H9 (cell line): Measurements from ENCODE around the gene IL12RB1. TPM values are rescaled to one million over a fixed set of nuclear protein-coding genes. Genes with fewer than 3 reads are reported as not detected.

Experiments
- DNase-seq: peaks from one replicate; pipeline ENCODE4 v3.0.0-alpha.2; 2017
- H2AFZ ChIP-seq: one replicate; pipeline ENCODE4 v1.6.1; 2013; ENCODE audit warnings: mild to moderate bottlenecking, low read length, control low read depth, moderate library complexity
- H2AK5ac ChIP-seq: 2 replicates; pipeline ENCODE4 v1.6.1; 2013; ENCODE audit warnings: low read length, control low read depth, mixed read lengths; ENCODE audit not compliant: insufficient read length
- H2BK120ac ChIP-seq: one replicate; pipeline ENCODE4 v1.6.1; 2013; ENCODE audit warnings: low read depth, mild to moderate bottlenecking, low read length, control low read depth, inconsistent platforms; ENCODE audit not compliant: poor library complexity, severe bottlenecking
- H2BK12ac ChIP-seq: 2 replicates; pipeline ENCODE4 v1.6.1; 2013; ENCODE audit warnings: low read length, control low read depth, mixed read lengths, low read depth; ENCODE audit not compliant: insufficient read length
- H2BK15ac ChIP-seq: 2 replicates; pipeline ENCODE4 v1.6.1; 2013; ENCODE audit warnings: low read depth, low read length, control low read depth
- H2BK20ac ChIP-seq: one replicate; pipeline ENCODE4 v1.6.1; 2013; ENCODE audit warnings: low read depth, mild to moderate bottlenecking, low read length, control low read depth, inconsistent platforms; ENCODE audit not compliant: poor library complexity, severe bottlenecking
- H2BK5ac ChIP-seq: 2 replicates; pipeline ENCODE4 v1.6.1; 2013; ENCODE audit warnings: low read length, control low read depth, mixed read lengths; ENCODE audit not compliant: insufficient read length
- H3K14ac ChIP-seq: 2 replicates; pipeline ENCODE4 v1.6.1; 2013; ENCODE audit warnings: low read length, control low read depth; ENCODE audit not compliant: insufficient read depth
- H3K18ac ChIP-seq: 2 replicates; pipeline ENCODE4 v1.6.1; 2013; ENCODE audit warnings: low read depth, mild to moderate bottlenecking, mixed read lengths, low read length, control low read depth; ENCODE audit not compliant: insufficient read length
- H3K23ac ChIP-seq: 2 replicates; pipeline ENCODE4 v1.6.1; 2013; ENCODE audit warnings: low read length, control low read depth, mixed read lengths, low read depth; ENCODE audit not compliant: insufficient read length
- H3K23me2 ChIP-seq: 2 replicates; pipeline ENCODE4 v1.6.1; 2013; ENCODE audit warnings: low read depth, mild to moderate bottlenecking, mixed read lengths, low read length, control low read depth; ENCODE audit not compliant: insufficient read length, poor library complexity, severe bottlenecking
- H3K27ac ChIP-seq: 2 replicates; pipeline ENCODE4 v1.5.1; 2013; ENCODE audit warnings: low read length, control low read depth, mixed read lengths, low read depth; ENCODE audit not compliant: insufficient read length
- H3K27me3 ChIP-seq: 2 replicates; pipeline ENCODE4 v1.6.1; 2013; ENCODE audit warnings: low read length, control low read depth, inconsistent platforms; ENCODE audit not compliant: insufficient read depth
- H3K4ac ChIP-seq: 2 replicates; pipeline ENCODE4 v1.6.1; 2013; ENCODE audit warnings: low read depth, mild to moderate bottlenecking, control low read depth, inconsistent platforms, low read length, moderate library complexity
- H3K4me1 ChIP-seq: 2 replicates; pipeline ENCODE4 v1.6.1; 2013; ENCODE audit warnings: low read length, control low read depth, inconsistent platforms; ENCODE audit not compliant: insufficient read depth
- H3K4me2 ChIP-seq: 2 replicates; pipeline ENCODE4 v1.6.1; 2013; ENCODE audit warnings: low read length, control low read depth, mixed read lengths; ENCODE audit not compliant: insufficient read length, insufficient read depth
- H3K56ac ChIP-seq: 2 replicates; pipeline ENCODE4 v1.6.1; 2013; ENCODE audit warnings: low read depth, mild to moderate bottlenecking, mixed read lengths, low read length, control low read depth; ENCODE audit not compliant: insufficient read length
- H3K79me1 ChIP-seq: 2 replicates; pipeline ENCODE4 v1.6.1; 2013; ENCODE audit warnings: low read depth, mild to moderate bottlenecking, moderate library complexity, low read length, control low read depth, inconsistent platforms; ENCODE audit not compliant: insufficient read depth, poor library complexity, severe bottlenecking
- H3K79me2 ChIP-seq: 2 replicates; pipeline ENCODE4 v1.6.1; 2013; ENCODE audit warnings: low read length, control low read depth, inconsistent platforms; ENCODE audit not compliant: insufficient read depth
- H3K9ac ChIP-seq: 2 replicates; pipeline ENCODE4 v1.6.1; 2013; ENCODE audit warnings: low read length, control low read depth, mixed read lengths; ENCODE audit not compliant: insufficient read length; ENCODE audit errors: extremely low read depth
- H3K9me3 ChIP-seq: one replicate; pipeline ENCODE4 v1.6.1; 2013; ENCODE audit warnings: low read depth, low read length, inconsistent platforms; ENCODE audit not compliant: control insufficient read depth
- H3T11ph ChIP-seq: one replicate; pipeline ENCODE4 v1.6.1; 2013; ENCODE audit warnings: mild to moderate bottlenecking, low read length, control low read depth, inconsistent platforms
- H4K20me1 ChIP-seq: one replicate; pipeline ENCODE4 v1.6.1; 2013; ENCODE audit not compliant: control insufficient read depth, insufficient read length, insufficient read depth
- H4K5ac ChIP-seq: 2 replicates; pipeline ENCODE4 v1.6.1; 2013; ENCODE audit warnings: low read depth, mild to moderate bottlenecking, mixed read lengths, low read length, control low read depth; ENCODE audit not compliant: insufficient read length
- H4K8ac ChIP-seq: replicated peaks from 2 replicates; pipeline ENCODE4 v1.6.1; 2013; ENCODE audit warnings: low read length, control low read depth, mixed read lengths, low read depth; ENCODE audit not compliant: insufficient read length
- H4K91ac ChIP-seq: 2 replicates; pipeline ENCODE4 v1.6.1; 2013; ENCODE audit warnings: low read depth, mild to moderate bottlenecking, moderate library complexity, mixed read lengths, low read length, control low read depth; ENCODE audit not compliant: insufficient read length
- H3K27ac Mint-ChIP-seq, 3 experiments: 2 replicates in 2 of 3; 3 replicates in 1 of 3; pipeline ENCODE4 v1.8.0; 2020 to 2021; ENCODE audit warnings: mixed read lengths in 3 of 3, mild to moderate bottlenecking in 1 of 3, moderate library complexity in 1 of 3
- H3K27me3 Mint-ChIP-seq: 2 replicates; pipeline ENCODE4 v1.8.0; 2021; ENCODE audit warnings: low read depth, mild to moderate bottlenecking, moderate library complexity, mixed read lengths
- H3K36me3 Mint-ChIP-seq, 3 experiments: 2 replicates in 2 of 3; 3 replicates in 1 of 3; pipeline ENCODE4 v1.8.0; 2020 to 2021; ENCODE audit warnings: low read depth in 3 of 3, mixed read lengths in 3 of 3; ENCODE audit not compliant: insufficient read depth in 1 of 3
- H3K4me1 Mint-ChIP-seq, 2 experiments: 2 replicates each; pipeline ENCODE4 v1.8.0; 2020; ENCODE audit warnings: mixed read lengths in 2 of 2
- H3K4me3 Mint-ChIP-seq, 2 experiments: 2 replicates in 1 of 2; 3 replicates in 1 of 2; pipeline ENCODE4 v1.8.0; 2020 to 2021; ENCODE audit warnings: mild to moderate bottlenecking in 2 of 2, mixed read lengths in 2 of 2, moderate library complexity in 1 of 2
- H3K9me3 Mint-ChIP-seq, 2 experiments: 2 replicates in 1 of 2; 3 replicates in 1 of 2; pipeline ENCODE4 v1.8.0; 2020; ENCODE audit warnings: mild to moderate bottlenecking in 2 of 2, mixed read lengths in 2 of 2, moderate library complexity in 1 of 2
- WGBS: extraction: QIAGEN DNeasy Blood & Tissue Kit; methylation state at CpG from one replicate; pipeline ENCODE4 v1.1.7; 2013; ENCODE audit warnings: missing lambda C conversion rate, low lambda C conversion rate, mixed read lengths; ENCODE audit not compliant: insufficient read length; ENCODE audit errors: extremely low coverage; 5-methylcytosine and 5-hydroxymethylcytosine counted together
- total RNA-seq: library from RNA; stranded (reverse); gene quantifications from 2 replicates; pipeline ENCODE4 v1.2.1, GENCODE V29; 2021
- TF ChIP-seq, protein P1 (sequence below): fragments of 200-600 bp; sonication (generic); conservative IDR thresholded peaks from 3 replicates; pipeline ENCODE4 v1.8.0; 2021; ENCODE audit warnings: antibody characterized with exemption, mild to moderate bottlenecking

IL12RB1 gene
- total RNA-seq, 1 experiment from 2014 or later: not detected

DNA sequence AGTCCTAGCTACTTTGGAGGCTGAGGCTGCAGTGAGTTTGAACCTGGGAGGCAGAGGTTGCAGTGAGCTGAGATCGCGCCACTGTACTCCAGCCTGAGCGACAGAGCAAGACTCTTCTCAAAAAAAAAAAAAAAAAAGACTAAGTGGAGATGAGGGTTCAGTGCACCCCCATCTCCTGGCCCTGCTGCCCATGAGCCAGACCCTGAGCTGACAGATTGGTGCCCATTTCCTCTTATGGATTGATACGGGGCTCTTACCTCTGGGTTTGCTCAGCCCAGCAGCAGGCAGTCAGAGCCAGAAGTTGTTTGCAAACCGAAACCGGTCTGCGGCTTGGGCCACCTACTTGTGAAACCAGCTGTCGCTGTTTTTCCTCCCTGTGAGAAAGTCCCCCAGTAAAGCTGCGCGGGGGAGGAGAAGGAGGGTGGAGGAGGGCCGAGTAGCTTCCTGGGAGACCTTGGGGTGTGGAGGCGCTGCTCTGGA lies 41.9 kb downstream of the IL12RB1 start:
- no peak overlapping the region for H3T11ph ChIP-seq
- no peaks in the 10 kb centered on the region for H3K4me1 ChIP-seq
- H3K56ac ChIP-seq: no peak overlapping the region
- no peak overlapping the region for H3K27ac ChIP-seq
- H3K9me3 ChIP-seq: no peaks in the 10 kb centered on the region
- H2AK5ac ChIP-seq: no peak overlapping the region
- peak overlapping the region; percentile 46 for H3K18ac ChIP-seq
- no peaks in the 10 kb centered on the region for H3K23me2 ChIP-seq
- no peak overlapping the region for H2BK15ac ChIP-seq
- H2BK5ac ChIP-seq: no peak overlapping the region
- H3K27me3 ChIP-seq: no peaks in the 10 kb centered on the region; the same call in 1 of the 2 replicates
- no peak overlapping the region for H2AFZ ChIP-seq
- H4K5ac ChIP-seq: no peak overlapping the region
- no CpG with 5 or more reads among the region's 12 CpGs for WGBS
- H4K8ac ChIP-seq: no peak overlapping the region
- H4K20me1 ChIP-seq: no peaks in the 10 kb centered on the region
- H3K79me2 ChIP-seq: no peaks in the 10 kb centered on the region
- Mint-ChIP-seq H3K4me3 (peak overlapping the region in 1 of 2 experiments; percentile 17; a peak in 1 of 5 replicates), H3K9me3 (peaks cover 2 to 6% of the 10 kb centered on the region in 2 experiments; a peak in 2 of 5 replicates), H3K27me3 (peaks cover 9% of the 10 kb centered on the region), H3K36me3 (no peaks in the 10 kb centered on the region), H3K4me1 (peaks cover 3 to 6% of the 10 kb centered on the region in 2 experiments), H3K27ac (peak overlapping the region in 2 of 3 experiments; percentile 28 to 67; a peak in 2 of 7 replicates)
- H3K4ac ChIP-seq: no peak overlapping the region
- no peak overlapping the region; the same call in 1 of the 2 replicates for H3K14ac ChIP-seq
- no peaks in the 10 kb centered on the region for H3K79me1 ChIP-seq
- H2BK120ac ChIP-seq: no peak overlapping the region
- H3K9ac ChIP-seq: no peak overlapping the region
- H4K91ac ChIP-seq: no peak overlapping the region
- TF ChIP-seq, protein P1, sequence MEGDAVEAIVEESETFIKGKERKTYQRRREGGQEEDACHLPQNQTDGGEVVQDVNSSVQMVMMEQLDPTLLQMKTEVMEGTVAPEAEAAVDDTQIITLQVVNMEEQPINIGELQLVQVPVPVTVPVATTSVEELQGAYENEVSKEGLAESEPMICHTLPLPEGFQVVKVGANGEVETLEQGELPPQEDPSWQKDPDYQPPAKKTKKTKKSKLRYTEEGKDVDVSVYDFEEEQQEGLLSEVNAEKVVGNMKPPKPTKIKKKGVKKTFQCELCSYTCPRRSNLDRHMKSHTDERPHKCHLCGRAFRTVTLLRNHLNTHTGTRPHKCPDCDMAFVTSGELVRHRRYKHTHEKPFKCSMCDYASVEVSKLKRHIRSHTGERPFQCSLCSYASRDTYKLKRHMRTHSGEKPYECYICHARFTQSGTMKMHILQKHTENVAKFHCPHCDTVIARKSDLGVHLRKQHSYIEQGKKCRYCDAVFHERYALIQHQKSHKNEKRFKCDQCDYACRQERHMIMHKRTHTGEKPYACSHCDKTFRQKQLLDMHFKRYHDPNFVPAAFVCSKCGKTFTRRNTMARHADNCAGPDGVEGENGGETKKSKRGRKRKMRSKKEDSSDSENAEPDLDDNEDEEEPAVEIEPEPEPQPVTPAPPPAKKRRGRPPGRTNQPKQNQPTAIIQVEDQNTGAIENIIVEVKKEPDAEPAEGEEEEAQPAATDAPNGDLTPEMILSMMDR: no peak
- H2BK20ac ChIP-seq: no peak overlapping the region
- H2BK12ac ChIP-seq: no peak overlapping the region
- H3K4me2 ChIP-seq: no peak overlapping the region
- H3K23ac ChIP-seq: no peak overlapping the region
- peak; percentile 56 for DNase-seq
